HuH-7.5 (cell line): ENCODE data around the gene PLPP1.
"Not testable (repeated sequence)": the region's sequence is repeated elsewhere in the genome, so short reads cannot be mapped to it uniquely, and the experiment has no call there.

Experiments used
- DNase-seq: peaks from one replicate; pipeline ENCODE4 v3.0.0; 2011; ENCODE audit warnings: low spot score

Gene PLPP1

DNA sequence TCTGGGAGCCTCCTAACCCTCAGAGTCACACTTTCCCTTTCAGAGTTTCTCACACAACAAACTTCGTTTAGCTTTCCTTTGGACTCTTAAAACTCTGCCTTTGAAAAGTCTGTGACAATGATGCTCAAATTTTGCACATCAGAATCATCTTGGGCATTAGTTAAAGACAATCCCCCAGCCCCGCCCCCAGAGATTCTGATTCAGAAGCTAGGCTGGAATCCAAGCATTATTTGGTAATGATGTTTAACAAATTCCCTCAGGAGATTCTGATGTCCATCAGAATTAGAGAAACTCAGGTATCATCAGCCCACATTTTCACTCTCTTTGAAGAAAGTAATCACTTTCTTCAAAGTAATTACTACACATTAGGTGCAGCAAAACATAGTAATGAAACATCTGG, 9.6 kb upstream of the PLPP1 start:
- DNase-seq, result no peak

DNA sequence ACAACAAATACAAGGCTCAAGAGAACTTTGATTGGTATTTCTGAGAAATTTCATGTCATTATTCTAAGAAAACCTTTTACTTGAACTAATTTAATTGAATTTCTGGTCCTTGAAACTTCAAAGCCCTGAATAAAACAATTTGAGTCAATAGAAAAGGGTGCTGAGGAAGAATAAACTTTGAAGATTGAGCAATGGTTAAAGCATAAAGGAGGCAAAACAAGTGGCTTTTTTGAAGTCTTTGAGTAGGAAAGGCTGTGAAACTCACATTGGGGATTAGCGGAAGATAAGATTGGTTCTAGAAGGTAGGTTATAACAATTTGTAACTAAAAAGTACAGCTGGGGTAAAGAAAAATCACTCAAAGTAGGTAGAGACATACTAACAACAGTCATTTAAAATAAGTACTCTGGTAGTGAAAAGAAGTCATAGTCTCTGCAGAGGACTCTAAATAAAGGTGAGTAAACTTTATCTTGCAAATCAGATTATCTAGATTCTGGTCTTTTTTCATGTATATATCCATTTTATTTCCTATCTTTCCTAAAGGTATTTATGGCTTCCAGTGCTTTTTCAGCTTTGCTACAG, 6.4 kb upstream of the PLPP1 start:
- no peak for DNase-seq

DNA sequence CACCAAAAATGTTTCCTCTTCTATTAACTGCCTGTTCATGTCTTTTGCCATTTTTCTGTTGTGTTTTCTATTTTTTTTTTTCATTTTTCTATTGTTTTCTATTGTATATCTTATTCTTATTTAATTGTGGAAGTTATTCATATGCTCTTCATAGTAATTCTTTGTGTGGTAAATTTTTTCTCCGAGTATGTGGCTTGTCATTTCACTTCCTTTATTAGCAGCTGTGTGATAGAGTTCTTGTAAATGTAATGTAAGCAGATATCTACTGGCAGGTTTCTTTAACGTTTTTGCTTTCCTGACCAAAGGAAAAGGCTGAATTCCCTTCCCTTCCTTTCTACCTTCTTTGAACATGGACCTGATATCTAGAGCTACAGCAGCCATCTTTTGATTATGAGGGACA, 5.8 kb upstream of the PLPP1 start:
- DNase-seq, result no peak

DNA sequence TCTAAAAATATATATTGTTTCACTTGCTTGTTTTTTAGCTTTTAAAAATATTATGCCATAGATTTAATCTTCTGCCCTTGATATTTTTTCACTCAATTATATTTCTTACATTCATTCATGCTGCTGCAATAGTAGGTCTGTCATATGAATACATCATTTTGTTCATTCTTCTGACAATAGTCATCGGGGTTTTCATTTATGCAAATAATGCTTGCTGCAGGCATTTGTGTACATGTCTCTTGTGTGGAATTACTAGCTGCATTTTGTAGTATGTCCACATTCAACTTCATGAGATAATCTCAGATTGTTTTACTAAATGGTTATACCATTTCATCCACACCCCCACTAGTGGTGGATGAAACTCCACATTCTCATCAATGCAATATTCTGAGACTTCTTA, 5.3 kb upstream of the PLPP1 start:
- DNase-seq, result no peak

DNA sequence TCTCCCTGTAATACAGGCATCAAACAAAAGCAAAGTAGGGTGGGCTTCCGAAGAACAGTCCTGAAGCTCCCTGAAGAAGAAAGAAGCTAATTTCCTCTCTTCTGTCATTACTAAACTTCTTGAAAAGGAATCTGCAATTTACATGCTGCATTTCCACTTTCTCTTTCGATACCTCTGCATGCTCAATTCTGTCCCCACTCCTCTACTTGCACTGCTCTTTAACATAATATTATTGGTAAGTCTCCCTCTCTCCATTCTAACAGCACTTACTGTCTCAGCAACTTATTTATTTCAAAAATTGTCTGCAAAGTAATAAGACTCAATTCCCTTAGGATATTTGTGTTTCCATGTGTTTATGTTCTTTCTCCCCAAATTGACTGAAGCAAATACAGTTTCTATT, 3.9 kb upstream of the PLPP1 start:
- DNase-seq, result no peak

DNA sequence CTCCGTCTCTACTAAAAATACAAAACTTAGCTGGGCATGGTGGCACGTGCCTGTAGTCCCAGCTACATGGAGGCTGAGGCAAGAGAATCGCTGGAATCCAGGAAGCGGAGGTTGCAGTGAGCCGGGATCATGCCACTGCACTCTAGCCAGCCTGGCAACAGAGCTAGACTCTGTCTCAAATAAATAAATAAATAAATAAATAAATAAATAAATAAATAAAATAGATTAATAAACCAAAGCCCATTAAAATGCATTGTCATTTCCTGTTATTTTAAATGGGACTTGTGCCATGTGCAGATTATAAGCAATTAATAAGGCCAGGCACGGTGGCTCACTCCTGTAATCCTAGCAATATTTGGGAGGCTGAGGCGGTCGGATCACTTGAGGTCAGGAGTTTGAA, 2.6 kb upstream of the PLPP1 start:
- DNase-seq, result not testable (repeated sequence)

DNA sequence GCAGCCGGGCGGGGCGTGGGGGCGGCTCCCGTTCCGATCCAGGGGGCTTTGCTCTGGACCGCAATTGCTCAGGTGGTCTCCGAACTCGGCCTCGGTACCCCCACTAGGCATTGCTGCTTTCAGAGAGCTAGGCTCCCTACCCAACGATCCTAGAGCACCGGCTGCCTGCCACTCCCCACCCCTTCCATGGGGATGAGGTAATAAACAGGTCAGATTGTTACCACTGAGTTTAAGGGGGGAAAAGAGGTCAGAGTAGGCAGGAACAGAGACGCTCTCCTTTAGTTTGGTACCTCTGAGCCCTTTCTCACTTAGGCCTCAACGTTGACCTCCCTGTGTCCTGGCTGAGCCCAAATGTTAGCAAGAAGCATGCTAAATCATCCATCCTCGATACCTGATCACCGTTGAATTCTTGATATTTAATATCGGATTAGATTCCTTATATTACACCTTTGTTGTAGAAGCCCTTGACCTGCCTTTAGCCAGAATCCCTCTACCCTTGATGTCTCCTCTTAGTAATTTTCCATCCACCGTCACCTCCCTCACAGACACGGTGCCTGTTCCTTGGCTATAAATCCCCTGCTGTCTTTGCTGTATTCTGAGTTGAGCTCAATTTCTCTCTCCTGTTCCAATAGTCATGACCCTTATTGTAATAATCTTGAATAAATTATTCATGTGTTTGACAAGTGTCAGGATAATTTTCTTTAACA, 588 bp upstream of the PLPP1 start:
- DNase-seq, result no peak

DNA sequence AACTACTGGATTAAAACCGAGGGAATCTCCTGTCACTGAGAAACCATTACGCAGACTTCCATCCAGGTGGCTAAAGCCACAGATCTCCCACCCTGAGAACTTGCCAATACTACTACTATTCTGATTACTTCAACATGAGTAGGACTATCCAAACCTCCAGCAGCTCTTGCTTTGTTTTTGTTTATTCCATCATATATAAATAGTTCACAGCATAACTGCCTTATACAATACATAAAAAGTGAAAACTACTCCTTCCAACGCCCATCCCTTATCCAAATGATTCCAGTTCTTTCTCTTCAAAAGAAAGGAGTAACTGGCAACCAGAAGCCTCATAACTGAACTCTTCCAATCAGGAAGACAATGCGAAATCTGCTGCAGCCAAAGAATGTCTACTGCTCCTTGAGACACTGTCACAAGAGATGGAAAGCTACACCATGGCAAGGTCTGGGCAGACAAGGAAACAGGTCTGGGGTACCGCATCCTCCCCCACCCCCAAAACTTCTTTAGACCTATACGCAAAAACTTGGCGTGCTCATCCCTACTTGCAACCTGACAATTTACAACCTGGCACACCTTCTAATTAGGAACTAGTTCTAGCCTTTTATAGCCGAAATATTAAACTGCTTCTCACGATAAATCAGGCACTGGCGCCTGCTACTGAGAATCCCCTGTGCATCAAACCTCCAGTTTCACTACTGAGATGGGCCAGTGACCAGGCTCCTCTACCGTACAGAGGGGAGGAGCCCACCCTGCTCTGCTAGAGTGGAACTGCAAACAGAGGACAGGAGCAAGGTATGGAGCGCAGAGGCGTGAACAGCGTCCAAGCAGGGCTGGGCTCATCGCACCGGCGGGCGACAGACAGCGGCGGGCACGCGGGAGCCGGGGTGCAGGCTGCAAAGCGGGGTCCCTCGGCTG, 986 bp downstream of the PLPP1 start:
- DNase-seq, result peak; percentile 46

DNA sequence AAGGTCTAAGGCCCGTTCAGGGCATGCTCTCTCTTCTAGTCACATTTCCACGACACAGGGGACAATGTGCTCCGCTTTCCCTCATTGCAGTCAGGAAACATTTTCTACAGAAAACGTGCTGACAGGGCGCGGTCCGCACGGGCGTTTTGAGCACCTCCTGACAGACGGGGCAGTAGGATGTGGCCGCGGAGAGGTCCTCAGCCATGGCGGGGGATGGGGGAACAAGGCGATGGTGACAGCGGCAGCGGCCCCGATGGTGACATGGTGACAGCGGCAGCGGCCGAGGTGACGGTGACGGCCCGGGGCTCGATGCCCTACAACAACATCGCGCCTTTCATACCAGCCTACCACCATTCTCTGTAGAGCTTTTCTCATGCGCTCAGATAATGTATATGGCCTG, 4.1 kb downstream of the PLPP1 start:
- no peak for DNase-seq

DNA sequence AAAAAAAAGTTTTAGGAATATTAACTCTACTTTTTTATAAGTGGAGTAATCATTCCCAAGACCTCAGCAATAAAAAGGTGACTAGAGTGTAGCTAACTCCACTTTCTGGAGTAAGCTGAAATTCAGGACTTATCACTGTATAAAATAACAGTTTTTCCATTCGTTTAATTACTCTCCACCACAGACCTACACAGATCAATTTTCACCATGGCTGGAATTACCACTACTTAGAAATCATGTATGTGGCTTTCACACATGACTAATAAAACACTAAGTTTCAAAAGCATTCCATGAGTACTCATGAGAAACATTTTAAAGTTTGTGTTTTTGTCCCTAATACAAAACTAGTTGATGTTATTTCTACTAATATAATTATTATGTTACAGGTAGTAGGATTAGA, 9.9 kb downstream of the PLPP1 start:
- no peak for DNase-seq

DNA sequence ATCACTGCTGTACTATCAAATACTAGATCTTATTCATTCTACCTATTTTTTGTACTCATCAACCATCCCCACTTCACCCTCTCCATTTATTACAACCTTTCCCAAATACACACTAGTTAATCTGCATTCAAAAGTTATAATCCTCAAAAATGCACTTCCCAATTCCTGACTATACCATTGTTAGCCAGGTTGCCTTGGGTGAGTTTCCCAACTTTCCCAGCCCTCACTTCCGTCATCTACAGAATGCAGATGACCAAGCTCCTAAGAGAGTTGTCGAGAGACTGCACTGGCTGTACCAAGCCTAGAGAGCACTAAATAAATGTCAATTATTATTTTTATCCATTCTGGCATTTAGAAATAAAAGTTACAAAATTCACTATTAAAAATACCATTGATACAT, 11.5 kb downstream of the PLPP1 start:
- DNase-seq, result no peak

DNA sequence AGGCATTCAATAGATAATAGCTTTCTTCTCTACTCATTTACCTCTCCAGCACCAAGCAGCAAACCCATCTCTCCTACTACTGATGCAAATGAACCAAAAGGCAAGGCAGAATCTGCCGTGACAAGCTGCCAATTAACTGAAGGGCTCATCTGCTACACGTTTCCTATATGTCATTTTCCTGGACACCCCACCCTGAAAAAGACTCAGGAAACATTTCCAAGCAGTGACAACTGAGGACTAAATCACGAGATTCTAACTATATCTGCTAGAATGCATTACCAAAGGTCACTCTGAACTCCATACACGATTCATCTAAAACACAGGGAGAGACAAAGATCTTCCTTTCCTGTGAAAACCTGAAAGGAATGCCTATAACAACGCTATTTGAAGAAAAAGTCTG, 12.9 kb downstream of the PLPP1 start:
- no peak for DNase-seq

DNA sequence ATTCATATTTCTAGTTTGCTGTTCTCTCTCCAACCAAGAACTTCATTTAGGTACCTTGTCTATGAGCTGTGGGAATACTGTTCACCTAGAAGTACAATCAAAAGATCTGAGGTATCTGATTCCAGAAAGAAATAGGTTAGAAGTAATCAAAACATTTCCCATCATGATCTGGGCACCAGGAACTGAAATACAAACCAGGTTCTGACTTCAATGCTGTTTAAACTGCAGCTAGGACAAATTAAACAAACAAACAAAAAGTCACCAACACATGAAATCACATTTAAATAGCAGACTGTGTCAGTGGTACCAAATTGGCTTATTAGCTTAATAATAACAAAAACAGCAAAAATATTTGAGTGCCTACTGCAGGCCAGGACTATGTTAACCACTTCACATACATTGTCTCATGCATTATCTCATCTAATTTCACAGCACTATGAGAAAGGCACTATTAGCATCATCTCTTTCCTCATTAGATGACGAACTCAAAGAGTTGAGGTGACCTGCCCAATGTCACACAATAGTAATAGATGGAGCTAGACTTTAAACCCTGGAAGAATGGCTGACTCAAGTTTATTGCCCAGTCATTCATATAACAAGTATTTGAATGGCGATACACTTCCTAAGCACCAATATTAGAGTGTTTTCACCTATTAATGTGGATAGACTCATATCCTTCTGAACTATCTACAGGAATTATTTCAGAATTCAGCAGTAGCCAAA, 14.5 kb downstream of the PLPP1 start:
- no peak for DNase-seq

DNA sequence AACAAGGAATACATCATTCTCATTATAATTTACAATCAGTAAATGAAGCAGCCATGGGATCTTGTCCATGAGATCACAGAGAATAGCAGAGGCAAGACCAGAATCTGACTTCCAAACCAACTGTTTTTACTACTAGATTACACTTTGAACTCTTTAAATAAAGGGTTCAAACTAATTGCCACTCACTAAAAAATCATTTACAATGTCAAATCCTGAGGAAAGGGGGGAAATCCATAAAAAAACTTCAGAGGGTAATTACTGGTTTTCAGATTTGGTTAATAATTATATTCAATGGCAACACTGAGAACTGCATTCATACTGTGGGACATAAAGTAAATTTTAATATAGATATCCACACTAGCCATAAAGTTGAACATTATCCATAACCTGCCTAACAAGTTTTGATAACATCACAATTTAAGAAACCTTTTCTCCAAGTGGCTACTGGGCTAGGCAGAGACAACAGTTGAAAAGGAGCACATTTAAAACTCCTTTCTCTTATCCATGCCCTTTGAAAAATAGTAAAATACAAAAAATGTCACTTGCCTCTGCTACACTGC, 15.9 kb downstream of the PLPP1 start:
- no peak for DNase-seq

DNA sequence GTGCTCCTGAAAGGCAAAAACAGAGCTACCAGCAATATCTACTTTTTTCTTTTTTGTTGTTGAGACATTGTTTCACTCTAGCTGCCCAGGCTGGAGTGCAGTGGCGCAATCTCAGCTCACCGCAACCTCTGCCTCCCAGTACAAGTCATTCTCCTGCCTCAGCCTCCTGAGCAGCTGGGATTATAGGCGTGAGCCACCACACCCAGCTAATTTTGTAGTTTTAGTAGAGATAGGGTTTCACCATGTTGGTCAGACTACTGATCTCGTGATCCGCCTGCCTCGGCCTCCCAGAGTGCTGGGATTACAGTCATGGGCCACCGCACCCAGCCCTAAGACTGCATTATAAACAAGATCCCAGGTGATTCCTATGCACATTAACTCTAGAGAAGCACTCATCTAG, 17.0 kb downstream of the PLPP1 start:
- no peak for DNase-seq

DNA sequence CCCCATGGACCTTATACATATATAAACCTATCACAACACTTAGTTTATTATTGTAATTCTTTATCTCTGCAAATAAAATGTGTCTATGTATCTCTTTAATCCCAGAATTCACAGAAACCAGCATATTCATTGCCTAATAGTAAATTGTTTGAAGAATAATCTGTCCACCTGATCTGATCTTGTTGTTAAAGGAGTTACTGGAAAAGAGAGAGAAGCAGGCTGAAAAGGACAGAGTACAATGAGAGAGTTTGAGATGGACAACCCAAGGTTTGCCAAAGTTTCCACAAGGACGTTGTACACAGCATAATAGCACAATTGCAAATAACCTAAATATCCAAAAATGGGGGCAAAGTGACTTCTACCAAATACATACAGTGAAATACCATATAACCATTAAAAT, 23.8 kb downstream of the PLPP1 start:
- DNase-seq, result no peak

DNA sequence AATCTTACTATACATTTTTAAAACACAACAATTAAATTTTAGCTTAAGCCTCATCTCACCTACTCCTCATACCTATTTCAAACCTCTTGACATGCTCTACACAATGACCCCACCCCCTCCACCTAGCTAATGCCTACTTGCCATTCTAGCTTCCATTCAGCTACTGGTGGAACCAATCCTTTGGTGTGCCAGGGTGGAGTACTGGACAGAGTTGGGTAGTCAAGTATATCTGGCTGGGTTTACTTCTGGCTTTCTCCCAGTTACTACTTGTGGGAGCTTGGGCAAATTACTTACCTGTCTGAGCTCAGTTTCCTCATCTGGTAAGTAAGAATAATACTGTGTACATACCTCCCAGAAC, 24.3 kb downstream of the PLPP1 start:
- no peak for DNase-seq

DNA sequence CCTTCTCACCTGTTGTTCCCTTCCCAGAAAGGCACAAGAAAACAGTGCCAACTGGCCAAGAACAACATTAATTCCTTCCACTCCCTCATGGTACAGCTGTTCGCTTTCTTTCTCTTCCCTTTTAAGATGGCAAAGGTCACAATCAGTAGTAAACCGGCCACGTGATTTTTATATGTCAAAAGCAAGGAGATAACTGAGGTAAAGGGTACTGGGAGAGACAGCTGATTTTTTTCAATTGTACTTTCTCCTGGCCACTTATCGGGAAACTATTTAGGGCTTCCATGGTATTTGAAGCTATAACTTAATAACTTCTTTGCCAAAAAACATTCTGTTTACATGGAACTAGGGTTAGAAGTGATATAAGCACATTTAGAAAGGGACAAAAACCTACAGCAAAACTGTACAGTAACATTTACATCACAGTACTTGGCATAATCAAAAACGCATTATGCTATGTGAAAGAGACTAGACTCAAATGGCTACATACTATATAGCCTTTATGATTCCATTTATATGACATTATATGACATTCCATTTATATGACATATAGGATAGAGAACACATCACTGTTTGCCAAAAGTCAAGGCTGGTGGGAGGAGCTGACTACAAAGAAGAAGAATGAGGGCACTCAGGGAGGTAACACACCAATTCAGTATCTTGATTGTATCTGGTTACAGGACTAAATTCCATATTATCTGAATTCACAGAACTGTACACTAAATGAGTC, 24.8 kb downstream of the PLPP1 start:
- no peak for DNase-seq

DNA sequence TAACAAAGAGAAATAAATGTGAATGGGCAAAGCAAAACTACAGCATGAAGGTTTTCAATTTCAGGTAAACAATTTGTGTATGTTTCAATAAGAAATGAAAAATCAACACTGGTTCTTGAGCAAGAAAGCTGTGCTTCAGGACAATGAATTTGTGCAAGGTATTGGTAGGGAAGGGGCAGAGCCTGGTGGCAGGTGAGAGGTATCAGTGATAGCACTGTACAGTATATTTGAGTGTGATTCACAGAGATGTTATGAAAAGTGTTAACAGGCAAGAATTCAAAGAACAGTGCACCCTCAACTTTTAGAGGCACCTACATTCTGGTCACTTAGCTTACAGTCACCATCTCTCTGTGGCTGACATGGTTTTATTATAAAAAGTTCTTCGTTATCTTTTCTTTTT, 25.7 kb downstream of the PLPP1 start:
- DNase-seq, result no peak

DNA sequence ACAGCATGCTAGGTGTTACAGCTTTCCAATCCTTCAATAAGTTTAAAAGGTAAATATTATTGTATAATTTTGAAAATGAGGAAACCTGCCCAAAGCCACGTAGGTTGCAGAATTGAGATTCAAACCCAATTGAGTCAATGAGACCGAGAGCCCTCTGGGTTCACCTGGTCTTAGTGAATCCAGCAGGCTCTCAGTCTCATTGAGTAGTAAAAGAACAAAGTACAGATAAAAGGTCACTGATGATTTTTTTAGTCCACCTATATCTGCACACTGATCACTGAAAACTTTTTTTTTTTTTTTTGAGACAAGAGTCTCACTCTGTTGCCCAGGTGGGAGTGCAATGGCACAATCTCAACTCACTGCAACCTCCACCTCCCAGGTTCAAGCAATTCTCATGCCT, 27.2 kb downstream of the PLPP1 start:
- no peak for DNase-seq

DNA sequence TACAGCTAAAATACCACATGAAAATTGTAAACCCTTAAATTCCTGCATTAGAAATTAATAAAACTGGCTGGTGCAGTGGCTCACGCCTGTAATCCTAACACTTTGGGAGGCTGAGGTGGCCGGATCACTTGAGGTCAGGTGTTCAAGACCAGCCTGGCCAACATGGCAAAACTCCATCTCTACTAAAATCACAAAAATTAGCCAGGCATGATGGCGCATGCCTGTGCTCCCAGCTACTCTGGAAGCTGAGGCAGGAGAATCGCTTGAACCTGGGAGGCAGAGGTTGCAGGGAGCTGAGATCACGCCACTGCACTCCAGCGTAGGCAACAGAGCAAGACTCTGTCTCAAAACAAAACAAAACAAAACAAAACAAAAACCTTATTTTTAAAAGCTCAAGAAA, 29.1 kb downstream of the PLPP1 start:
- not testable (repeated sequence) for DNase-seq

DNA sequence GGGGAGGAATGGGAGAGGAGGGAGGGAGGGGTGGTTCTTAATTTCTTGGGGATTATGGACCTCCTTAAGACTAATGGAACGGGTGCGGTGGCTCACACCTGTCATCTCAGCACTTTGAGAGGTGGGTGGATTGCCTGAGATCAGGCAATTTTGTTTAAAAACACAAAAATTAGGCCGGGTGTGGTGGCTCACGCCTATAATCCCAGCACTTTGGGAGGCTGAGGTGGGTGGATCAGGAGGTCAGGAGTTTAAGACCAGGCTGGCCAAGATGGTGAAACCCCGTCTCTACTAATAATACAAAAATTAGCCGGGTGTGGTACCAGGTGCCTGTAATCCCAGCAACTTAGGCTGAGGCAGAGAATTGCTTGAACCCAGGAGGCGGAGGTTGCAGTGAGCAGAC, 30.8 kb downstream of the PLPP1 start:
- DNase-seq, result not testable (repeated sequence)
